Aorta (tissue), 5 donors: Measurements from ENCODE around the gene PLXDC2. TPM values are rescaled to one million over a fixed set of nuclear protein-coding genes. Genes with fewer than 3 reads are reported as not detected.

Source experiments
- ATAC-seq: fragments of 200-7000 bp; cut with Tn5 transposase; one replicate; pipeline ENCODE4 v1.9.1; 2022; ENCODE audit warnings: moderate library complexity; ENCODE audit not compliant: low FRiP score
- DNase-seq, 2 donors: peaks; one replicate each; pipeline ENCODE4 v3.0.0-alpha.2; 2020
- H3K27ac ChIP-seq, 2 donors: one replicate each; pipeline ENCODE4 v1.5.1; 2013; ENCODE audit warnings: low read length in 2 of 2, mild to moderate bottlenecking in 2 of 2, moderate library complexity in 2 of 2, control low read depth in 1 of 2, inconsistent platforms in 1 of 2, low read depth in 1 of 2
- H3K27me3 ChIP-seq, 2 donors: one replicate each; pipeline ENCODE4 v1.6.1; 2013; ENCODE audit warnings: control low read depth in 1 of 2, low read length in 1 of 2, mild to moderate bottlenecking in 1 of 2, moderate library complexity in 1 of 2; ENCODE audit not compliant: insufficient read depth in 2 of 2, control insufficient read depth in 1 of 2
- H3K36me3 ChIP-seq, 2 donors: one replicate each; pipeline ENCODE4 v1.6.1; 2013; ENCODE audit warnings: control low read depth in 1 of 2, low read length in 1 of 2, mild to moderate bottlenecking in 1 of 2; ENCODE audit not compliant: insufficient read depth in 2 of 2, control insufficient read depth in 1 of 2
- H3K4me1 ChIP-seq, 2 donors: one replicate each; pipeline ENCODE4 v1.6.1; 2013; ENCODE audit warnings: low read length in 2 of 2, control low read depth in 1 of 2, mild to moderate bottlenecking in 1 of 2, moderate library complexity in 1 of 2; ENCODE audit not compliant: insufficient read depth in 2 of 2, control insufficient read depth in 1 of 2
- H3K4me3 ChIP-seq, 2 donors: one replicate each; pipeline ENCODE4 v1.5.1; 2013; ENCODE audit warnings: low read length in 2 of 2, control low read depth in 1 of 2, mild to moderate bottlenecking in 1 of 2
- H3K9me3 ChIP-seq: one replicate; pipeline ENCODE4 v1.6.1; 2013; ENCODE audit warnings: mild to moderate bottlenecking, low read length; ENCODE audit not compliant: control insufficient read depth
- WGBS, 2 donors: extraction: QIAGEN DNeasy Blood & Tissue Kit; methylation state at CpG; one replicate each; pipeline ENCODE4 v1.1.7; 2013; 5-methylcytosine and 5-hydroxymethylcytosine counted together
- intact Hi-C, 2 donors: fragments of 100-400 bp; cut with DNase I; formaldehyde crosslinking; loops; one replicate each; pipeline versions ENCODE4 v1.14.2 to v1.15.0; 2022
- polyA plus RNA-seq, 2 donors: library from polyadenylated mRNA; stranded (reverse); fragments of 200-250 nt; gene quantifications; one replicate each; pipeline ENCODE4 v1.2.3, GENCODE V29; 2013
- total RNA-seq, 2 donors: library from RNA; stranded (reverse); fragmentation: NEBNext Ultra II Directional; extraction: Animal tissue kit (Norgen Biotek cat#: 25700); gene quantifications; one replicate each; pipeline ENCODE4 v1.2.1, GENCODE V29; 2021
- donor health status: healthy with polysubstance abuse.
- donor health status: Bipolar disorder and iron deficiency.
- donor health status: DM: no; HTN: no; CAD: no.
- donor health status: DM: no; HTN: no; CAD: no.
- donor health status: DM: yes; HTN: yes; CAD: no.

PLXDC2 gene
- total and polyA plus RNA-seq, 4 donors, result 14.7 to 155 (median 57.4) TPM

DNA sequence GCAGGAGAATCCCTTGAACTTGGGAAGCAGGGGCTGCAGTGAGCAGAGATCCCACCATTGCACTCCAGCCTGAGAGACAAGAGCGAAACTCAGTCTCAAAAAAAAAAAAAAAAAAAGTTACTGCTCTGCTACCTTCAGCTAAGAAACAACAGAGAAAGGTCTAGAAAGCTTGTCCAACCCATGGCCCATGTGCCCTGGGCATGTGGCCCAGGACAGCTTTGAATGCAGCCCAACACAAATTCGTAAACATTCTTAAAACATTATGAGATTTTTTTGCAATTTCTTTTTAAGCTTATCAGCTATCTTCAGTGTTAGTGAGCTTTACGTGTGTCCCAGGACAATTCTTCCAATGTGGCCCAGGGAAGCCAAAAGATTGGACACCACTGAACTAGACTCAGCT is 22.9 kb downstream of the PLXDC2 start:
- ATAC-seq (no peak), DNase-seq (no peak)
- Histone ChIP-seq H3K27ac (no peak overlapping the region), H3K27me3 (no peaks in the 10 kb centered on the region), H3K4me1 (peaks cover 3 to 8% of the 10 kb centered on the region in 2 donors), H3K36me3 (no peaks in the 10 kb centered on the region), H3K4me3 (no peak overlapping the region), H3K9me3 (no peaks in the 10 kb centered on the region)
- 11 to 12% methylated on average over 3 of the region's 3 CpGs for WGBS, 2 donors
- intact Hi-C loops, result no loop called here

DNA sequence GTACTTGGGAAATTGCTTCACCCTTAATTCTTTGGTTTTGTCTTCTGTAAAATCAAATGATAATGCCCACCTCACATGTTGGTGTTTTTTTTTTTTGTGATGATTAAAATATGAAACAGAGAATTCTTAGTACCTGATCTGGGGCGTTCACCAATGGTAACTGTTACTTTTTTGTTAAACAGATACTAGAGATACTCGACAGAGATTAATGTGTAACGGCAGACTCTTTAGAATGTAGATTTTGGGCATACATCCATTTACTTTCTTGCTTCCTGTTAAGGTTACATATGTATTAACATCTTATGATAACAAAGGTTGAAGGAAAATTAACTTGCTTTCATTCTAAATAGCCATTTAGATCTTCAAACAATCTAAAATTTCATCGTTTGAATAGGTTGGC is 23.3 kb downstream of the PLXDC2 start:
- DNase-seq, result no peak
- H3K4me1 ChIP-seq, result peaks cover 4 to 8% of the 10 kb centered on the region in 2 donors
- H3K27ac ChIP-seq, result no peak overlapping the region
- H3K9me3 ChIP-seq, result no peaks in the 10 kb centered on the region
- intact Hi-C loops, result no loop called here
- no peaks in the 10 kb centered on the region for H3K27me3 ChIP-seq
- H3K36me3 ChIP-seq, result no peaks in the 10 kb centered on the region
- 41 to 53% methylated on average over 4 of the region's 4 CpGs for WGBS, 2 donors
- no peak overlapping the region for H3K4me3 ChIP-seq
- no peak for ATAC-seq

DNA sequence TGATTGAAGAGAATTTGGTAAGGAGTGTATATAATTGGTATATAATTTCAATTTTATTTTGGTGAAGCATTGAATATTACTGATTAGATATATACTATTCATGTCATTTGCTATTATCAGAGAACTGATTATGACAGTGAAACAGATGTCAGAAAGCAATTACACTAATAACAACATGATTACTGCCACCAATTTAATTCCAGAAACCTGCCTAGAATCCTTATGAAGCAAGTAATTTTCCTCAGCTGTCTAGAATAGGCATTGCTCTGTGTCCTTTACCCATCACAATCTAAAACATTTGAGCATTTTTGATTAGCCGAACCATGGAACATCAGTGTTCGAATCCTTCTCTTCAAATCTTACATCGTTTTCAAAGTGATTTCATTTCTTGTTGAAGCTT is 24.5 kb downstream of the PLXDC2 start:
- DNase-seq (no peak), ATAC-seq (no peak)
- H3K27ac ChIP-seq, result no peak overlapping the region
- H3K36me3 ChIP-seq, result no peaks in the 10 kb centered on the region
- no peaks in the 10 kb centered on the region for H3K9me3 ChIP-seq
- H3K4me3 ChIP-seq, result no peak overlapping the region
- no peaks in the 10 kb centered on the region for H3K27me3 ChIP-seq
- intact Hi-C loops, result no loop called here
- H3K4me1 ChIP-seq, result peaks cover 8 to 14% of the 10 kb centered on the region in 2 donors
- 61 to 66% methylated on average over 3 of the region's 3 CpGs for WGBS, 2 donors

GRCh38 chr10:19843487-19843886 is 27.3 kb downstream of the PLXDC2 start:
- Histone ChIP-seq H3K9me3 (no peaks in the 10 kb centered on the region), H3K27ac (no peak overlapping the region), H3K36me3 (no peaks in the 10 kb centered on the region), H3K4me3 (no peak overlapping the region), H3K27me3 (no peaks in the 10 kb centered on the region), H3K4me1 (peaks cover 7 to 15% of the 10 kb centered on the region in 2 donors)
- WGBS, 2 donors, result 19 to 25% methylated on average over 1 of the region's 1 CpG
- intact Hi-C loops, result no loop called here
- DNase-seq, result no peak
- ATAC-seq, result no peak

DNA sequence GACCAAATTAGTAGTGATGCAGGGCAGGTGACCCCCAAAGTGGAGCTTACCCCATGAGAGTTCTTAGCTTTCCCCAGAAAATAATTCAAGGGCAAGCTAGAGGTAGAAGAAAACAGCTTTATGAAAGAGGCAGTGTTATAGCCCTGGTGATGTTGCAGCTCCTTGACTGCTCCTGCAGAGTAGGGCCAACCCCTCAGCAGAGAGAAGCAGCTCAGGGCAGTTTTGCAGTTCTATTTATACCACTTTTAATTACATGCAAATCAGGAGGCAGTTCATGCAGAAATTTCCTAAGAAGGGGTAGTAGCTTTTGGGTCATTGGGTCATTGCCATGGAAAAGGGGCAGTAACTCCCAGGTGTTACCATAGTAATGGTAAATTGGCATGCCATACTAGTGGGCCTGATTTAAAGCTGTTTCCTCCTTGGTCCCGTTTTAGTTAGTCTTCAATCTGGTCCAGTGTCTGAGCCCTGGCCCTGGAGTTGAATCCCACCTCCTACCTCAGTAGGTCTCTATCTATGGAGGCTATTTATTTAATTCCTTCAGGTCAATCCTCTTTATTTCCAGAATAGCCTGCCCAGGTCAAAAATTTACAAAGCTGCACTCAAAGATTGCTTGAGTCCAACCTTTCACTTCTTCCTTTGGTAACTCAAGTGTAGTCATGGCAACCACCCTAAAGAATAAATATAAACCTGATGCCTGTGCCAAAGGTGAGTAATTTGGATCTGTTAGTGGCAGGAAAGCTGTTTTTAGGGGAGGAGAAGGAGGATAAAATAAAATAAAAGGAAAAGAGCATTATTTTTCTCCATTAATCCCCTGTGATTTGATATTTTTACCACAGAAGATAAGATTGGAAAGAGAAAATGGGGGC is 29.5 kb downstream of the PLXDC2 start:
- Histone ChIP-seq H3K4me1 (peaks cover 7 to 15% of the 10 kb centered on the region in 2 donors), H3K9me3 (no peaks in the 10 kb centered on the region), H3K27me3 (no peaks in the 10 kb centered on the region), H3K36me3 (no peaks in the 10 kb centered on the region), H3K4me3 (no peak overlapping the region), H3K27ac (no peak overlapping the region)
- 20 to 22% methylated on average over 1 of the region's 1 CpG for WGBS, 2 donors
- ATAC-seq, result no peak
- no peak for DNase-seq
- intact Hi-C loops, result no loop called here

- intact Hi-C loops, result no loop called here
- H3K4me3 ChIP-seq, result no peak overlapping the region
- peaks cover 3 to 14% of the 10 kb centered on the region in 2 donors for H3K4me1 ChIP-seq
- DNase-seq (no peak), ATAC-seq (no peak)
- H3K9me3 ChIP-seq, result no peaks in the 10 kb centered on the region
- WGBS, 2 donors, result 24 to 33% methylated on average over 4 of the region's 4 CpGs
- H3K27me3 ChIP-seq, result no peaks in the 10 kb centered on the region
- H3K27ac ChIP-seq, result no peak overlapping the region
- no peaks in the 10 kb centered on the region for H3K36me3 ChIP-seq
These were observed 31.1 kb downstream of the PLXDC2 start for GRCh38 chr10:19847321-19847720.

DNA sequence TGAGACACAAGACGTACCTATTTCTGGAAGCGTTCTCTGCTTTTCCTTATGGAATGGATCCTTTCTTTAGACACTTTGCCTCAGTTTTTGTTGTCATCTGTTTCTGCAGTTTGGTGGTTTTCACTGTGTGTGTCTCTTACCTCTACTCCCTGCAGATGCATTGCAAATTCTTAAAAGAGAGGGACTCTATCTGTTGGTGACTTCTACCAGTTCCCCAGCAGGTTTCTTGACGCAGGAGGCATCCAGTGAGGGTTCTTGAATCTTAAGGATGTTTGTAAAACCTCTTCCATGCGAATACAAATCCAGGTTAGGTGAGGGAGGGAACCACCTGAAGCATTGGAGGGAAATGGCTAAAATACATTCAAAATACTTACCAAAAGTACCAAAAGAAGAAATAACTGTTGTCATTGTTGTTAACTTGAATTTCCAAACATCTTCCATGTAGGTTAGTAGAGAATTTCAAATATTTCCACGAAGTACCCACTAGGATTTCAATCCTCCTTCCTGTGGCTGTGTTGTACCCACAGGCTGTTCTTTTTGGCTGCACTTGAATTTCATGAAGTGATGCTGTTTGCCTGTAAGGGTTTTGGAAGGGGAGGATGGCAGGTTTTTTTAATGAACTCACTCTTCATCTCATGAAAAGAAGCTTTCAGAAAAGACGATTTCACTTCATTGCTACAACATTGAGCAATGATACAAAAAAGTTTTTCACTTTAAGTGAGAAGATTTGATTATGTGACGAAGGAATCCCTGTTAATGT is 32.2 kb downstream of the PLXDC2 start:
- H3K27me3 ChIP-seq, result no peaks in the 10 kb centered on the region
- H3K27ac ChIP-seq, result no peak overlapping the region
- ATAC-seq, result no peak
- intact Hi-C loops, result no loop called here
- no peaks in the 10 kb centered on the region for H3K36me3 ChIP-seq
- H3K4me1 ChIP-seq, result peaks cover 3 to 14% of the 10 kb centered on the region in 2 donors
- 76% methylated on average over 7 of the region's 7 CpGs for WGBS, 2 donors
- no peak for DNase-seq
- no peak overlapping the region for H3K4me3 ChIP-seq
- no peaks in the 10 kb centered on the region for H3K9me3 ChIP-seq

GRCh38 chr10:19853831-19854230 is 37.6 kb downstream of the PLXDC2 start:
- ATAC-seq (no peak), DNase-seq (peak in 1 of 2 donors; percentile 62)
- Histone ChIP-seq H3K4me1 (peaks cover 0 to 8% of the 10 kb centered on the region in 2 donors), H3K27me3 (no peaks in the 10 kb centered on the region), H3K27ac (peak overlapping the region; percentile 7 to 20), H3K9me3 (no peaks in the 10 kb centered on the region), H3K36me3 (no peaks in the 10 kb centered on the region), H3K4me3 (no peak overlapping the region)
- WGBS, 2 donors, result 22 to 34% methylated on average over 5 of the region's 5 CpGs
- intact Hi-C loops, result no loop called here
